LNCaP clone FGC (cell line): ENCODE data around the gene HBP1.

Experiments
- DNase-seq: peaks from one replicate; pipeline ENCODE4 v3.0.0-alpha.2; 2011; ENCODE audit warnings: low read depth
- H3K4me3 ChIP-seq: 2 replicates; pipeline ENCODE4 v1.5.1; 2011; ENCODE audit warnings: mild to moderate bottlenecking, low read depth, low read length, control low read depth
- TF ChIP-seq, protein P1 (sequence below): IDR thresholded peaks from 2 replicates; pipeline ENCODE4 v1.5.1; 2012; ENCODE audit warnings: mild to moderate bottlenecking; ENCODE audit not compliant: control insufficient read depth, insufficient read depth; ENCODE audit errors: extremely low read depth

The HBP1 gene

DNA sequence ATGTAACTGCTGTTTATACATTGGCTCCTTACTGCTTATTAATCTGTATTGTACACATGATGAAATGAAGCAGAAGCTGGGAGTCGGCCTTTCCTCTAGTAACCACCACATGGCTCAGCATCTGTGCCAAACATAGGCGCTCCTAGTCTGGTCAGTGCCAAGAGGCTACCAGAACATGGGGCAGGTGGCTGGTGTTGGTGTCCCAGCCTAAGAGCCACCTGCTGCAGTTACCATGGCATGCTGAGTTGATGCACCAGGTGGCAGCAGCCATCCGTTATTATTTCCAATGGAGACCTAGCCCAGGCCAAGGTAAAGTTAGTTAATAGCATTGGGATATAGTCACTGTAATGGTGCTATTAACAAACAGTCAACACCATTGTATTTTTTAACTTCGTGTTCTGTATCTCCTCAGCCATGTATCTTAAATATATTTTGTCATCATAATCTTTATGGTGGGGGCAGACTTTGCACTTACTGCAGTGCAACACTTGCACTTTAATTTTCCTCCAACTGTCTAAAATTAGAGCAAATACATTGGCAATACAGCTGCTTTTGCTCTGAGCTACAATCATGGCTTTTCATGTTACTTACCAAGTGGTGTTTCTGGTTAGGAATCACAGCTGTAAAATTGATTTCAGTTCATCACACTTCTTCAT, 33.1 kb downstream of the HBP1 start:
- H3K4me3 ChIP-seq = no peak overlapping the region
- TF ChIP-seq, protein P1, sequence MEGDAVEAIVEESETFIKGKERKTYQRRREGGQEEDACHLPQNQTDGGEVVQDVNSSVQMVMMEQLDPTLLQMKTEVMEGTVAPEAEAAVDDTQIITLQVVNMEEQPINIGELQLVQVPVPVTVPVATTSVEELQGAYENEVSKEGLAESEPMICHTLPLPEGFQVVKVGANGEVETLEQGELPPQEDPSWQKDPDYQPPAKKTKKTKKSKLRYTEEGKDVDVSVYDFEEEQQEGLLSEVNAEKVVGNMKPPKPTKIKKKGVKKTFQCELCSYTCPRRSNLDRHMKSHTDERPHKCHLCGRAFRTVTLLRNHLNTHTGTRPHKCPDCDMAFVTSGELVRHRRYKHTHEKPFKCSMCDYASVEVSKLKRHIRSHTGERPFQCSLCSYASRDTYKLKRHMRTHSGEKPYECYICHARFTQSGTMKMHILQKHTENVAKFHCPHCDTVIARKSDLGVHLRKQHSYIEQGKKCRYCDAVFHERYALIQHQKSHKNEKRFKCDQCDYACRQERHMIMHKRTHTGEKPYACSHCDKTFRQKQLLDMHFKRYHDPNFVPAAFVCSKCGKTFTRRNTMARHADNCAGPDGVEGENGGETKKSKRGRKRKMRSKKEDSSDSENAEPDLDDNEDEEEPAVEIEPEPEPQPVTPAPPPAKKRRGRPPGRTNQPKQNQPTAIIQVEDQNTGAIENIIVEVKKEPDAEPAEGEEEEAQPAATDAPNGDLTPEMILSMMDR = peak; percentile 94
- DNase-seq = peak; percentile 48

DNA sequence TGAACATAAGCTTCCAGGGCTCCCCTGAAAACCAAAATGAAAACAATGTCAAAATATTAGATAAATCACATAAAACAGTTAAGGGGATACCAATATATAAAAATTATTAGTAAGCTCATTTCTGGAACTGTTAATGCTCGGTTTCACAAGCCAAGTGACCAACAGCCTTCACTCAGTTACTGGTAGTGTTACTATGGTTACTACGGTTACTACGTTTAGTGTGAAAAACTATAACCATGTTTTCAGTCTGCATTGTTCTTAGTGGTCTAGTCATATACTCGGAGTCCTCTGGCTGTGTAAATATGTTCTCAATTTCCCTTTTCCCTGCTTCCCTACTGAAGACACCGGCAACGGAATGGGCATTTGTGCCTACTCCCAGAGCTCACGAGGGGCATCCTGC, 34.8 kb downstream of the HBP1 start:
- DNase-seq = no peak
- H3K4me3 ChIP-seq = no peak overlapping the region
- TF ChIP-seq, protein P1 = no peak

DNA sequence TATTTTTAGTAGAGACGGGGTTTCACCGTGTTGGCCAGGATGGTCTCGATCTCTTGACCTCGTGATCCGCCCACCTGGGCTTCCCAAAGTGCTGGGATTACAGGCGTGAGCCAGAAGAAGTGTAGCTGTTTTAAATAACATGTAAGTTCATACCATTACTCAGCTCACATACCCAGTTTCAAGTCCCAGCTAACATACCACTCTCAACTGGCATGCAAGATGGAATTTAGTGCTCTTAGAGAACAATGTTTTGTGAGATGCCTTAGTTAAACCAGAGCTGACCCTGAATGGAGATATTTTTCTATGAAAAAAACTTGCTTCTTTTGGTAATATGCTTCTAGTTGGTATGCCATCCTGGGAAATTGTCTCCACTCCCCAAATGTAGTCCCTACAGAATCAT, 37.3 kb downstream of the HBP1 start:
- DNase-seq = no peak
- TF ChIP-seq, protein P1 = no peak
- no peak overlapping the region for H3K4me3 ChIP-seq

GRCh38 chr7:107206706-107207105, 37.9 kb downstream of the HBP1 start:
- TF ChIP-seq, protein P1 = no peak
- DNase-seq = no peak
- H3K4me3 ChIP-seq = no peak overlapping the region

GRCh38 chr7:107207459-107207858, 38.7 kb downstream of the HBP1 start:
- no peak for DNase-seq
- H3K4me3 ChIP-seq = no peak overlapping the region
- TF ChIP-seq, protein P1 = no peak

GRCh38 chr7:107208024-107208521, 39.3 kb downstream of the HBP1 start:
- no peak for DNase-seq
- TF ChIP-seq, protein P1 = no peak
- no peak overlapping the region for H3K4me3 ChIP-seq

DNA sequence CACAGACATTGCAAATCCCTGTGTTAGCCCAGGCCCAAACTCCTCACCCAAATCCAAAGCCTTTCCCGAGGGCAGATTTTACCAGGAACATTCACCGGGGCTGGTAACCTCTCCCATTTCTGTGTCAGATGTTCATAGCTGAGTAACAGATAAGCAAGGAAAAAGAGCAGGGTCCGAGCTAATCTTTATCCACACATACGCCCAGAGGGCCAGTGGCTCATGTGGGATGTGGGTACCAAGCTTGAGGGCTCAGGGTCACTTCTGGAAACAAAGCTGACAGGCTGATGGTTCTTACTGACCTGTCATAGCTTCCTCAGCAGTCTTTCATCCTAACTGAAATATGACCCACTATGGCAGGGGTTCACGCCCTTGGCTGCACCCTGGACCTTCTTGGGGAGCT, 39.8 kb downstream of the HBP1 start:
- TF ChIP-seq, protein P1 = no peak
- H3K4me3 ChIP-seq = no peak overlapping the region
- DNase-seq = no peak
